GM18868 (cell line): ENCODE results near the gene MDGA2.
"Not testable (repeated sequence)": the region's sequence is repeated elsewhere in the genome, so short reads cannot be mapped to it uniquely, and the experiment has no call there.

Experiments
- ATAC-seq: cut with Tn5 transposase; IDR thresholded peaks from one replicate; pipeline ENCODE4 v1.9.1; 2021; ENCODE audit warnings: mild to moderate bottlenecking, moderate library complexity; ENCODE audit not compliant: unreplicated experiment

MDGA2 gene

DNA sequence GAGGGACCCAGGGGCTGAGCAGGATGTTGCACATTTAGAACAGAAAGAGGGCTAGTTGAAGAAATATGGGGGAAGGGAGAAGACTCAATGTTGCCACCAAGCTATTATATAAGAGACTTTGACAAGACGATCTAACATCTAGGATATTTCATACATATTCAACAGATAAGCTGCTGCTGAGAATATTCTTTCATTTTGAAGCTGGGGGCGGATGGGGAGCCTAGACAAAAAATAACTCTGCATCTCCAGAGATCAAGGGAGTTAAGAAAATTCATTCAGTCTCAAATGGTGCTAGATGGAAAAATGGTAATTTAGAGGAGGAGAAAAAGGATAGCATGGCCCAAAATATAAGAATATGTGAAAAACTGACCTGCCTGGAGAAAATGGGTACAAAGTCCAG is 415.6 kb downstream of the MDGA2 start:
- no peak for ATAC-seq

DNA sequence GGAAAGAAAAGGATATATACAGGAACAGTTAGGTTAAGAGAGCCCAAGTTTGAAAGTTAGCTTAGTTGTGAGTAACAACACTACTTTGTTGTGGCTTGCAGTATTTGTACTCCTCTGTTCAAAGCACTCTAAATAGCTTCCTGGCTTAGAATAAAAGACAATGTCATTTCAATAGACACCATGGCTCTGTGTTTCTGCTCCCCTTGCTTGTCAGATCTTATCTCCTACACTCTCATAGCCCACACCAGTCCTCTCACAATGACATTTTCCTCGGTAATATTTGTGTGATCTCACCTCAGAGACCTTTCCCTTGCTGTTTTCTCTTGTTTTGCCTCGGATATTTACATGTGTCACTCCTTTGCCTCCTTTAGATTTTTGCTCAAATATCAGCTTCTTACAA is 418.4 kb downstream of the MDGA2 start:
- no peak for ATAC-seq

DNA sequence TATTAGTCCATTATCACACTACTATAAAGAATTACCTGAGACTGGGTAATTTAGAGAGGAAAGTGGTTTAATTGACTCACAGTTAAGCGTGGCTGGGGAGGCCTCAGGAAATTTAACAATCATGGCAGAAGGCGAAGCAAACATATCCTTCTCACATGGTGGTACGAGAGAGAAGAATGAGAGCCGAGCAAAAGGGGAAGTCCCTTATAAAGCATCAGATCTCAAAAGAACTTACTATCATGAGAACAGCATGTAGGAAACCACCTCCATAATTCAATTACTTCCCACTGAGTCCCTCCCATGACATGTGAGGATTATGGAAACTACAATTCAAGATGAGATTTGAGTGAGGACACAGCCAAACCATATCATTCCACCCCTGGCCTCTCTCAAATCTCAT is 422.6 kb downstream of the MDGA2 start:
- ATAC-seq = no peak

DNA sequence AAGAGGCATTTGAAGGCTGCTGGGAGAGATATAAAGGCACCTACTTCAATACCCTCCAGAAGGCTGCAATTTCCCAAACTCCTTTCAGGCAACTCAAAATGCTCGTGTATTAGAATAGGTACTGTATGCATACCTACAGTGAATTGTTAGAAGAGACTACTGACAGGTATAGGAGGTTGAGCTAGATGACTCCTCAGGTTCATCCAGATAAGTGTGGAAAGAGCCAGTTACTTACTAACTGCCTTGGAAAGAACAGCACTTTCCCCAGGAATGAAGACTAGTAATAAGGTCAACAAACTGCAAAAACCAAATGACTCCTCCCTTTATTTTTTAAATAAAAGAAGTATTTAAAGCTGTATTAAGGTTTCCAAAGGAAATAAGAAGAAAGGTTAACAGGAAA is 429.0 kb downstream of the MDGA2 start:
- ATAC-seq = no peak

DNA sequence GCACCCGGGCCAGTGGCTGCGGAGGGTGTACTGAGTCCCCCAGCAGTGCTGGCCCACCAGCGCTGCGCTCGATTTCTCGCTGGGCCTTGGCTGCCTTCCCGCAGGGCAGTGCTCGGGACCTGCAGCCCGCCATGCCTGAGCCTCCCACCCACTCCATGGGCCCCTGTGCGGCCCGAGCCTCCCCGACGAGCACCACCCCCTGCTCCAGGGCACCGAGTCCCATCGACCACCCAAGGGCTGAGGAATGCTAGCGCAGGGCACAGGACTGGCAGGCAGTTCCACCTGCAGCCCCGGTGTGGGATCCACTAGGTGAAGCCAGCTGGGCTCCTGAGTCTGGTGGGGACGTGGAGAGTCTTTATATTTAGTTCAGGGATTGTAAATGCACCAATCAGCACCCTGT is 432.8 kb downstream of the MDGA2 start:
- not testable (repeated sequence) for ATAC-seq

DNA sequence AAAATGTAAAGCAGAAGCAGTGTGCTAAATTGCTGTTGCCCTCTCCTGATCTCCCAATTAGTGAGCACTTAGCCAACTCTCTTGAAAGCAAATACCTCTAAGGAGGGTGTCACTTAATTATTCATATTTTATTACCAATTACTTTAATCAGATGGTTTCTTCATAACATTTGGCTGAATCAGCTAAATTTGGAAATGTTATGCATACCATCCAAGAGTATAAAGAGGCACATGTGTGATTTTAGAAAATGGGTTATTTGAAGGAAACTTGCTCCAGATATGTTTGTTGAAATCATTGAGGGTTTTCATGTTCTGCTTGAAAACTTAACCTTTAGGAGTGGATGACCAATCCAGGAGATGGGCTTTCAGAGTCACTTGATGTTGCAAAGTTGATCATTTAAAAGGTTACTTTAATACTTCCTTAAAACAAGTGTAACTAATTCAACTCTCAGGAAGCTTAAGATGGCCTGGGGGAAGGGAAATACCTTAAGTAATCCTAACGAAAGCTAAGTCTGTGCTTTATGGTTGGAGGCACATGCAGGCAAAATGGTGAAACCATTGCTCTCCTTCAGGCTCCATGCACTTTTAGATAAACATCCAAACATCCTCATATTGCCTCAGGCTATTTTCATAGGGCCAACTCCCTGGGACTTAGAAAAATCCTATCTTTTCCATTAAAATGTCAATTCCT is 434.5 kb downstream of the MDGA2 start:
- ATAC-seq = no peak

DNA sequence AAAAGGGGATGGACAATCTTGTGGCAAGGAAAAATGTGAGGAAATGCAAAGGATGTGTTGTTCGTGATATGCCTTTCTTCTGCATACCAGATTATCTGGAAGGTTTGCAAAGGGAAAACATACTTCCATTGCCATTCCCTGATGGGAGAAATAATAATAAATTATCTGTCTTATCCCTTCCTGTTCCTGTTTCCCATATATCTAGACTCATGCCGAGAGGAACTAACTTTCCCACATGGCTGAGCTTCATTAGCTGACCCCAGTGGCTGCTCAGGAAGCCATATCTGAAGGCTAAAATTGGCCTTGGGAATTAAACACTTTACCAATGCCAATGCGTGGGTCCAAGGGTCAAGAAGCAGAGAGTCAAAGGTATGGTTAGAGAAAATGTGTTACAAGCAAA is 439.8 kb downstream of the MDGA2 start:
- no peak for ATAC-seq

DNA sequence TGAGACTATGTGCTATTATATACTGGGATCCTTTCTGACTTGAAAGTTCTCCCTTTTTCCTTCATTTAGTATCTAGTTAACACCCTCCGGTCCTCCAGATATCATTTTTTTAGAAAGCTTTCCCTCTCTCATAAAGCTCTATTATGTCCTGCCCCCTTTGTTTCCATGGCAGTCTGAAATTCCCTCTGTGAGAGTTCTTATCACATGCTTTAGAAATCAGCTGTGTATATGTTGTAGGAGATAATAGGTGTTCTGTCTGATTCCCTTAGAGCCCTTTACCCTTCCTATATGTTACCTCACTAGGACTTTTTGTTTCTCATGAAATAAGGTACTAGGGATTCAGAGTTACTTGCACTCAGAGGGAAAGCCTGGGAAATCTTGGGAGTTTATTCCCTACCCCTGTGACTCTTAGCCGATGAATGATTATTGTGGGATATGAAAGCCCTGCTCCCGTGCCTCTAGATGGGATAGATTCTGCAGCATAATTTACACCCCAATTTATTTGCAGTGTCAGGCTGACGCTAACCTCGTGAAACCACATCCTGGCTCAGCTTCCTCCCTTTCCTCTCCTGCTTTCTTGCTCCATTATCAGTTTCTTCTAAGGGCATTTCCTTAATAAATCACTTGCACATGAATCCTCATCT is 448.4 kb downstream of the MDGA2 start:
- ATAC-seq = no peak

DNA sequence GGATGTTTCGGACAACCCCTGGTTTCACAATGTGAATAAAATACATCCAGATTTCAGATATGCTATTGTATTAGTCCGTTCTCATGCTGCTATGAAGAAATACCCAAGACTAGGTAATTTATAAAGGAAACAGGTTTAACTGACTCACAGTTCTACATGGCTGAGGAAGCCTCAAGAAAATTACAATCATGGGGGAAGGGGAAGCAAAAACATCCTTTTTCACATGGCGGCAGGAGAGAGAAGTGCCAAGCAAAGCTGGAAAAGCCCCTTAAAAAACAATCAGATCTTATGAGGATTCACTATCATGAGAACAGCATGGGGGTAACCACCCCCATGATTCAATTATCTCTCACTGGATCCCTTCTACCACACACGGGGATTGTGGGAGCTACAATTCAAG is 451.7 kb downstream of the MDGA2 start:
- ATAC-seq = no peak

DNA sequence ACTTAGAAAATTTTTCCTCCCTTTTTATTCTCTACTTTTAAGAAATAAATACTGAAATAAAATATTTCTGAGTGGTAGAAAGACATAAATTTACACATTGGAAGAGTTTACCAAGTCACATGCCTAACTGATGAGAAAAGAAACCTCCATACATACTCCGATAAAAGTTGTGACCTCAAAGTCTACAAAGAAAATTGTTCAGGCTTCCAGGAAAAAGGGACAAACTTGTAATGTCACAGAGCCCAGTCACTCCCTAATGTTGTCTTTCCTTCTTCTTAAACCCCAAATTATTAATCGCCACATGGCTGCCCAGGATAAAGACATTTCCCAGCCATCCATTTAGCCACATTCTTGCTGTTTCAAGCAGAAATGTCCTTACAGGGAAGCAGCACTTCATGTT is 455.3 kb downstream of the MDGA2 start:
- no peak for ATAC-seq

DNA sequence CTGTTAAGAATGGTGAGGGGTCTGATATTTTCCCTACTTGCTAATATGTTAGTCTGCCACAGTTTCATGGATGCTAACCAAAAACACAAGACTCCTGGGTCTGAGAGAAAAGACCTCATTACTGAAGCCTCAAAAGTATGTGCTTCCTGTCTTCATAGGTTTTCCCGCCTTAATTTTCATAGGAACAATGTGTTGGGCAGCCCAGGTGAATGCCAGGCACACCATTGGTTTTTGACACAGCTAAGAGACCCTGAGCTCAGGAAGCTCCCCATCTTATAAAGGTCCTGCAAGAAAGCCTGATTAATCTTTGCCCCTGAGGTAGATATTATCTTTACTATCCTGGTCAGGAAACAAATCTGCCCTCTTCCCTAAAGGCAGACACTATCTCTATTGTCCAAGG is 464.1 kb downstream of the MDGA2 start:
- no peak for ATAC-seq

DNA sequence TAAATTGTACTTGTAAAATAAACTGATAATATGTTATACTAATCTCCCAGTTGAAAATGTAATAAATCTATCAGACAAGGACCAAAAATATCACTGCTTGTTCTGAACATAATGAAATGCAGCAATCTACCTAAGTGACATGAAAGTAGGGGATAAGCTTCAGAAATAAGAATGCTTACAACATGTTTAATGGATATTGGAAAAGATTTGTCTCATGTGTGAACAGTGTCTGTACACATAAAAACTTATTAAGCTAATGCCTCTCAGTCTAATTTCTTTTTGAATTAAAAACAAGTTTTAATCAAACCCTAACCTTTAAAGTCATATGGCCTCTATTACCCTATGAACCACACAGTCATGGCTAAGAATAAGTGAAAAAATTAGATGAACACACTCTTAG is 465.3 kb downstream of the MDGA2 start:
- no peak for ATAC-seq

DNA sequence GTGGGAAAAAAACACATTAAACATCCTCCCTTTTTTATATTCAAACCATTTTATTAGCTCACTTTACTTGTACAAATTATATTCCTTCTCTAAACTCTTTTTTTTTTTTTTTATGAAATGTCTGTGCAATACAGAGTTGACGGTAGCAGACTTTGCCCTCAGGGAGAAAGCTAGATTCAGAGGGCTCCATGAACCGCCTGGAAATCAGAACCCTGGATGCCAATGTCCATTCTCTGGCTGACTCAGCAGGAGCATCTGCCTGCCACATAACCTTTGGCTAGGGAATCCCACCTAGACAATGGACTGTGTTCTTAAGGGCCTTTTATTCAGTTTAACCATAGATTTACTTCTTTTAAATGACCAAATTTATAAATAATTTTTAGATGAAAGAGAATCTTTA is 467.0 kb downstream of the MDGA2 start:
- ATAC-seq = no peak

DNA sequence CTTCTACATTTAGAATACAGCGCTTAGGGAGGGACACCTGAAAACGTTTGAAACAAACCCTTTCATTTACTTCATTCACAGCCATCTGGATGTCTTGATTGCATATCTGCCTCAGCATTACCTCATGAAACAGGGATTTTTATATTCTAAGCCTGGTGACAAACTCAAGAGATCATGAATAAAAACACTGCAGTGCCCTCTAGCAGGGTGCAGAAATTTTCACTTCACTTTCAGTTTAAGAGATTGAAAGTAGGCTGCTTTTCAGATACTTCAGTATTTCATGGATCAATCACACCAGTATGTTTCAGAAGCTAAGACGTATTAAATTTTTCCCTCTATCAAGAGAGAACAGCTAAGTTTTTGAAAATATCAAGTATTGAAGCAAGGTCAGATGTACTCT is 467.8 kb downstream of the MDGA2 start:
- no peak for ATAC-seq

DNA sequence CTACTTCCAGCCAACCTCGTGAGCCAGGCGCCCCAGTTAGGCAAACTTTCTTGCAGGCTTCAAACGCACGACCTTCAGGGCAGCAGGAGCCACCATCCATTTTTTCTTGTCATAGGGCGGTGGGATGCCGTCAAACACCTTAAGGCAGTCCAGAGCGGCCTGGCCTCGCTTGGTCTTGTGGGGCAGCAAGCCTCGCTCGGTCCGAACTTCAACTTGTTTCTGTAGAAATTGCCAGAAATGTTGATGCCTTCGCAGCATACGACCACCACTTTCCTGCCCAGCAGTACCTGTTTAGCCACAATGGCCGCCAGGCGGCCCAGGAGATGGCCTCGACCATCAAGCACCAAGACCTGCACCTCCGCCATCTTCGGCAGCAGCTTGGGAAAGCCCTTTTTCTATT is 474.7 kb downstream of the MDGA2 start:
- ATAC-seq = no peak

DNA sequence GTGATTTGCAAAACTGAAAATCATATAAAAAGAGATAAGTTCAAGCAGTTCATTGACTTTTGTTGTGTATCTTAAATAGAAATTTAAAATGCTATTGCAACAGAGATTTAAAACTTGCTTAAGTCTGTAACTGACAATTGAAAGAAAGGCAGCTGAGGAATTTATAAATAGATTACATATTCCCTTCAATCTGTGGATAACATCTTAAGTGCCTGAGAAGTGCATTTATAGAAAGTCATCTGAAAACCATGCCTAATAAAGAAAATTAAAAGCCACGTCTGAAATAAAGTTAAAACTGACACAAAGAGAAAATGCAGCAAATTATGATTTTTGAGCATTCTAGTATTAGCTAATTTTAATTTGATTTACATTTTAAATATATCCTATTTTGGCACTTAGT is 479.8 kb downstream of the MDGA2 start:
- no peak for ATAC-seq

DNA sequence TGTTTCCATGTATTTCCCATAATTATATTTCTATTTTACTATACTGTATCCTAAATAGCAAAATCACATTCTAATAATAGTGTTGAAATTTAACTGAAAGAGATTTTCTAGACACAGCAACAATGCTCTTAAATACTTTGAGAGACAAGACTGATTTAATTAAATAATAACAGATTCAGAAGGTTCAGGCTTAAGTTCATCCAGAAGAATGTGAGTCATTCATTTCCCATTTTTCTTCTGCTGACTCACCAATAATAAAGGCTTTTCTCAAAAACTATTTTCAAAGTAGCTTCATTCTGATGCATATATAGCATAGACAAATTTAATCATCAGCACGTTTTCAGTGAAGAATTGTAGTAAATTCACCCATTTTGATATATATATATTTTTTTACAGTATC is 481.4 kb downstream of the MDGA2 start:
- no peak for ATAC-seq

DNA sequence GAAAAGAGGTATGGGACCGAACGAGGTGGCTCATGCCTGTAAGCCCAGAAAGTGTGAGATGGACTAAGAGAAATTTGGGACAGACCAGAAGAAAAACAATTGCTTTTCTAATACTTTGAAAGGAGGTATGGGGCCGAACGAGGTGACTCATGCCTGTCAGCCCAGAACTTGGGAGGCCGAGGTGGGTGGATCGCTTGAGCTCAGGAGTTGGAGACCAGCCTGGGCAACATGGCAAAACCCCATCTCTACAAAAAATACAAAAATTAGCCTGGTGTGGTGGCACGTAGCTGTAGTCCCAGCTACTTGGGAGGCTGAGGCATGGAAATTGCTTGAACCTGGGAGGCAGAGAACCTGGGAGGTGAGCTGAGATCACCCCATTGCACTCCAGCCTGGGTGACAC is 483.2 kb downstream of the MDGA2 start:
- not testable (repeated sequence) for ATAC-seq

DNA sequence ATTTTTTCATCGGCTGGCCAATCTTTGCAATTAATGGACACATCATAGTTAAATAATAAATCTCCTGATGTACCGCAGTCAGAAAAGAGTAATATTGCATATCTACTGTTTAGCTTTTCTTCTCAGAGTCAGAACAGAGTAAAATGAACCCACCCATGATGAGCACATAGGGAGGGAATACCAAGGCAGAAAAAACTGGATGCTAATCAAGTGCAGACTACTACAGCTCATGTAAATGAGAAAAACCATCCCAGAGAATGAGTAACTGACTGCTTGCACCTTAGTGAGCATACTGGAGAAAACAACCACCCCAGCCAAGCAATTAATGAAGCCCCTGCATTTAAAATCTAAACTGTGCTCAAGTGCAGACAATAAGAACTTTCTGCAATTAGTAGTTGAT is 483.7 kb downstream of the MDGA2 start:
- no peak for ATAC-seq

DNA sequence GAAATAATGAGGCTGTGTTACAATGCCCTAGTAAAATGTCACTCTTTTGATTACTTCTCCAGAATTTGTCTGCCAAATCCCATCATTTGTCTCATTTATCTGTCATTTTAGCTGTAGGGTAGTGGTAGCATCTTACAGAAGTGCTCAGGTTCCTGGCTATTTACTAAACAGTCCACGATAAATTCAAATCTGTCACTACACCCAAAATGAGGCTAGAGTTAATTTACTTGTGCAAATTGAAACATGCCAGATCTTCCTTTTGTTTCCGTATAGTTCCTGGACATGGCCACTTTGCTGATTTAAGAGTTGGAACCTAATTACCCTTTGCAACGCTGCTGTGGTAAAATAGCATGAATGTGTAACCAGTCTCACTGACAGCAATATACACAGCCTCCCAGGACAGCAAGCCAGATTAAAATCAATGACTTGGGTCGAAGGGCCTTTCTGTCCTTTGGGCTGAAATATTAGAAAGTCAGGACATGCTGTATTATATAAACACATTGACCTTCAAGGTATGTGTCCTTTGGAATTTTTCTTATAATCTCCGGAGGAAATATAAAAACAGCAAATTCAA is 485.4 kb downstream of the MDGA2 start:
- ATAC-seq = no peak

DNA sequence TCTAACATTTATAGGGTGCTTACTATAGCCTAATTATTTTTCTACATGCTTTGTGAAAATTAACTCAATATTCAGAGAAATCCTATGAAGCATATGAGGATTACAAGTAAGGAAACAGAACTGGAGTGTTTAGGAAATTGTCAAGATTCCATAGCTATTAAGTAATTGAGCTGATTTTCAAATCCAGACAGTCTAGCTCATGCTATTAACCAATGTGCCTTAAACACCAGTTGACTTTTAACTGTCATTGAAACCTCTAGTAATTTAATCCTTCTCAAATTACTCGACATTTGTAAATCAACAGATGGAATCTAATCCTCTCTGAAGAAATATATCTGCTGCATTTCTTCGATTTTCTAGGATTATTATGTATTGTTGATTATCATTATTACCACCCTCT is 488.9 kb downstream of the MDGA2 start:
- no peak for ATAC-seq

DNA sequence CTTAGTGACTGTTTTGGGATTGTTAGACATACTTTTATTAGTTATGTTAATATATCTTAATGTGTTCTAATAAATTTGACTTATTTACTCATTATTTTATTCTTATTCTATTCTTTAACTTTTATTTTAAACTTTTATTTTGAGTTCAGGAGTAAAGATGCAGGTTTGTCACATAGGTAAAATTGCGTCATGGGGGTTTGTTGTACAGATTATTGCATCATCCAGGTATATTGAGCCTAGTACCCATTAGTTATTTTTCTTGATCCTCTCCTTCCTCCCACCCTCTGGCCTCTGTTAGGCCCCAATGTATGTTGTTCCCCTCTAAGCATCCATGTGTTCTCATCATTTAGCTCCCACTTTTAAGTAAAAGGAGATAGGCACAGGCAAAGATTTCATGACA is 495.5 kb downstream of the MDGA2 start:
- no peak for ATAC-seq

DNA sequence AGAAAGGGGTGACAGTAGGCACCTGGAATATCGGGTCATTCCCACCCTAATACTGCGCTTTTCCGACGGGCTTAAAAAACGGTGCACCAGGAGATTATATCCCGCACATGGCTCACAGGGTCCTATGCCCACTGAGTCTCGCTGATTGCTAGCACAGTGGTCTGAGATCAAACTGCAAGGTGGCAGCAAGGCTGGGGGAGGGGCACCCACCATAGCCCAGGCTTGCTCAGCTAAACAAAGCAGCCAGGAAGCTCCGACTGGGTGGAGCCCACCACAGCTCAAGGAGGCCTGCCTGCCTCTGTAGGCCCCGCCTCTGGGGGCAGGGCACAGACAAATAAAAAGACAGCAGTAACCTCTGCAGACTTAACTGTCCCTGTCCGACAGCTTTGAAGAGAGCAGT is 503.5 kb downstream of the MDGA2 start:
- ATAC-seq = not testable (repeated sequence)
